T-helper 1 cell treated with Interleukin-12 subunit alpha and Interleukin-12 subunit beta and Interleukin-4 antibody, amounts not matched to agents 30 μg/mL and 1 μg/mL, for 36 hours (primary cell): ENCODE results near the gene SHISAL2B.
"Not testable (repeated sequence)": the region's sequence is repeated elsewhere in the genome, so short reads cannot be mapped to it uniquely, and the experiment has no call there.

ENCODE experiments used
- H3K27ac Mint-ChIP-seq: one replicate; pipeline ENCODE4 v1.8.0; 2021; ENCODE audit warnings: mild to moderate bottlenecking, mixed read lengths
- H3K27me3 Mint-ChIP-seq: one replicate; pipeline ENCODE4 v1.8.0; 2021; ENCODE audit warnings: low read depth, mixed read lengths
- H3K36me3 Mint-ChIP-seq: one replicate; pipeline ENCODE4 v1.8.0; 2021; ENCODE audit warnings: low read depth, mixed read lengths
- H3K4me1 Mint-ChIP-seq: one replicate; pipeline ENCODE4 v1.8.0; 2021; ENCODE audit warnings: low read depth, mixed read lengths
- H3K4me3 Mint-ChIP-seq: one replicate; pipeline ENCODE4 v1.8.0; 2021; ENCODE audit warnings: mild to moderate bottlenecking, moderate library complexity, mixed read lengths
- H3K9me3 Mint-ChIP-seq: one replicate; pipeline ENCODE4 v1.8.0; 2021; ENCODE audit warnings: mixed read lengths

Gene SHISAL2B

DNA sequence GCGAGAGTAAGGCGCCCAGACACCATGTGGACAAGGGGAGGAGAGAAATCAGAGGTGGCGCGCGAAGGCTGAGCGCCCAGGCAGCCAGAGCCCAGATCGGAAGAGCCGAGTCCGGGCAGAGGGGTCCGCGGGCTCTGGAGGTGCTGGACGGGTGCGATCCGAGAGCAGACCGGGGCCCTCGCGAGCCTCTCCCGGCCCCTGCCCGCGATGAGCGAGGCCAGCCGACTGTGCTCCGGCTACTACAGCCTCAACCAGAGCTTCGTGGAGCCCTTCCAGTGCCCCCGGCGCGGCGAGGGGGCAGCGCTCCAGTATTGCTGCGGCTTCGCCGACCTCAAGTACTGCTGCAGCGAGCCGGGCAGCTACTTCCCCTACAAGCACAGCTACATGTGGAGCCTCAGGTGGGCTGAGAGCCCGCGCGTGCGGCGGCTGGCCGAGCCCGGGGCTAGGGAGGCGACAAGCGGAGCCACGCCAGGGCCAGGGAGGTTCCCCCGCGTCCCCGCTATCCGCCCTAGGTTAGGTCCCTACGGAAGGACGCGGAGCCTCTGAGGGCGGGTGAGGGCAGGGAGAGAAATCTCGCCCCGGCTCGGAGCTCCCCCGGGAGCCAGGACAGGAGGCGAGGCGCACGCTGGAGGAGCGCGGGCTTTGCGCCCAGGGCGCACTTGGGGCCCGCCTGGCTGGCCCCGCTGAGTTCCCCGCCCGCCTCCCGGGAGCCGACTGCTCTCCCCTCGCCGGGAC is at the start of gene SHISAL2B:
TSS of gene SHISAL2B (plus strand) at position 87 of the 735 bp plus-strand sequence. CDS start at position 208, 121 bp downstream.
- no peak within 1 kb of the TSS for H3K4me3 Mint-ChIP-seq
- H3K27me3 Mint-ChIP-seq, result peaks cover 56% of the 10 kb centered on the region
- no peak within 1 kb of the TSS for H3K27ac Mint-ChIP-seq
- no peaks in the 10 kb centered on the region for H3K36me3 Mint-ChIP-seq
- H3K4me1 Mint-ChIP-seq, result peaks cover 2% of the 10 kb centered on the region
- H3K9me3 Mint-ChIP-seq, result no peaks in the 10 kb centered on the region

DNA sequence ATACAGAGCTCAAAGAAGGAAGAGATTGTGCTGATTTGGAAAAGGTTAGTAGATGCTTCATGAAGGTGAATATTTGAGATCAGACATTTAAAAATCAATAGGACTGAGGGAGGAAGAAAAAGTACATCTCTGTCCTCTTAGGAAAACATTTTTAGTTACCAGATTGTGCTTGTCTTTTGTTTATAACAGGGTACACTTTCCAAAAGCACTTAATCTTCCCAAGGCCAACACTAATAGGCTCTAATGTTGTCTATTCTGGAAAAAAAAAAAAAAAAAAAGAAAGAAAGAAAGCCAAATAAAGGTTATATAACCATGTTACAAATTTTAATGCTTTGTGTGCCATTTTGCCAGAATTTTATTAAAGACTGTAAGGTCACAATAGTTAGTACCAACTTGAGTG is 45.5 kb upstream of the SHISAL2B start:
- Mint-ChIP-seq H3K4me1 (no peaks in the 10 kb centered on the region), H3K36me3 (no peaks in the 10 kb centered on the region), H3K4me3 (no peak overlapping the region), H3K9me3 (no peaks in the 10 kb centered on the region), H3K27ac (no peak overlapping the region), H3K27me3 (peaks cover 4% of the 10 kb centered on the region)

DNA sequence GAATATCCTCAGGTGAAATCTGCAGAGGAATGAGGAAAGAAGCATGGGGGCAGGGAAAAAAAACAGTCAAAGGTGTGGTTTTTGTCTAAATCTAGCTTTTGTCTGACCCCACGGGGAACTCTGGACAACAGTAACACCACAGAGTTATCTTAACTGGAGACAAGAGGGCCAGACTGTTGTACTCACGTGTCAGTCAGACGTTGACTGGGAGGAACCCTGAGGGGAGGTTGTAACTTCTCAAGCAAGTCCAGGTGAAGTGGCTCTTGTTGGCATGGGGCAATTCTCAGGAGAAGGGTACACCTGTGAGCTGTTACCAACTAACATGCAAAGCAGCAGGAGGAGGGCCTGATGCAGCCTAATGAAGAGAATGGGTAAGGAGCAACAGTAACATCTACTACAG is 44.1 kb upstream of the SHISAL2B start:
- no peaks in the 10 kb centered on the region for H3K36me3 Mint-ChIP-seq
- H3K4me3 Mint-ChIP-seq, result no peak overlapping the region
- no peaks in the 10 kb centered on the region for H3K4me1 Mint-ChIP-seq
- H3K27ac Mint-ChIP-seq, result no peak overlapping the region
- H3K27me3 Mint-ChIP-seq, result peaks cover 4% of the 10 kb centered on the region
- no peaks in the 10 kb centered on the region for H3K9me3 Mint-ChIP-seq

DNA sequence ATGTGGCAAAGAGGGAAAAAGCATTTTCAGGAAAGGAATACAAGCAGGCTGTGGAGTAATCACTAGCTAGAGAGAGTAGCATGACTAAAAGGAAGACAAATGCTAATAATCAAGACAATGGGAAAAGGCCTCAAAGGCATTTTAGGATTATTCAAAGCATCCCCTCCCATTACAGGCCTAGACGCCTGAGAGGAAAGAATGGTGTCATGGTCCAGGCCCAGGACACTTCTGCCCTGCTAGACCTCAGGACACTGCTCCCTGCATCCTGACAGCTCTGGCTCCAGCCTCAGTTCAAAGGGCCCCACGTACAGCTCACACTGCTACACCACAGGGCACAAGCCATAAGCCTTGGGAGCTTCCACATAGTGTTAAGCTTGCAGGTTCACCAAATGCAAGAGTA is 40.8 kb upstream of the SHISAL2B start:
- Mint-ChIP-seq H3K27ac (no peak overlapping the region), H3K4me3 (no peak overlapping the region), H3K9me3 (no peaks in the 10 kb centered on the region), H3K36me3 (no peaks in the 10 kb centered on the region), H3K27me3 (peaks cover 8% of the 10 kb centered on the region), H3K4me1 (no peaks in the 10 kb centered on the region)

DNA sequence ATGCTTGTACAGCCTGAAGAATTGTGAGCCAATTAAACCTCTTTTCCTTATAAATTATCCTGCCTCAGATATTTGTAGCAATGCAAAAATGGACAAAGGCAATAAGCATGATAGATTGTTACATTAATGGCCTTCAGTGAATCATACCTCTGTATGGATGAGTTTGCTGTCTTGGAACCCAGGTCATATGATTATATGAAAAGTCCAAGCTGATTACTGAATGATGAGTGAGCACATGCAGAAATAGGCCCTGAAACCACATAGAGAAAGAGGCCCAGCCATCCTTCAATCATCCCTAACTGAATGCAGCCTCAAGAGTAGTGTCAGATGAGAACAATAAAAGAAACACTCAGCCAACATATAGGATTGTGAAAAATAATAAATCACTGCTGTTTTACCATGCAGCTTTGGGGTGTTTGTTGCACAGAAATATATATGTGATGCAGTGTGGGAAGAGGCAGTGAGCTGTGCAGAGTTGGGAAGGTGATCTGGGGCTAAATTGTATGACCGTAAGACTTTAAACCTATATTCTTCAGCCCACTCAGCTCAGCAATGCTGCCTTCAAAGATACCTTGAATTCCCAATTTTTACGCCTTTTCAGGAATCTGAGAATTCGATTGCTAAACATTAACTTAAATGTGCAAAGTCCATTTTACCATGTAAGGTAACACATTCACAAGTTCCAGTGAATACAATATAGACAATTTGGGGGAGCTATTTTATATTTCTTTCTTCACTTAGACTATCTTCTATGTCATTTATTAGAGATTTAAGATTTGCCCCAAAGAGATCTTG is 36.3 kb upstream of the SHISAL2B start:
- Mint-ChIP-seq H3K9me3 (no peaks in the 10 kb centered on the region), H3K4me3 (no peak overlapping the region)

DNA sequence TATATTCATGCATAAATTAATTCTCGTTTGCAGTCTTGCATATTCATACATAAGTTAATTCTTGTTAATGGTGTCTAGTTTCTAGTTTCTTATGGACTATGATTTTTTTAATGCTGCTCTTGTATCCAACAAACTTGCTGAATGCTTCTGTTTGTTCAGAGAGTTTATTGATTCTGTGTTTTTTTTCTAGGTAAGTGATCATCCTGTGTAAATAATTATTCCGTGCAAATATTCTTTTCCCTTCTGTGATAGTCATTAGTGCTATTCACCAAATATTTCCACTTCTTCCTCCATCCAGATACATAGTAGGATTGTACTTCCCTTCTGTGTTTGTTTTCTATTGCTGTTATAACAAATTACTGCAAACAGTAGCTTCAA is 35.8 kb upstream of the SHISAL2B start:
- H3K4me3 Mint-ChIP-seq, result no peak overlapping the region
- no peaks in the 10 kb centered on the region for H3K4me1 Mint-ChIP-seq
- no peaks in the 10 kb centered on the region for H3K9me3 Mint-ChIP-seq
- H3K36me3 Mint-ChIP-seq, result no peaks in the 10 kb centered on the region
- H3K27ac Mint-ChIP-seq, result no peak overlapping the region
- peaks cover 17% of the 10 kb centered on the region for H3K27me3 Mint-ChIP-seq

More for the DNA sequence above, 36.3 kb upstream of the SHISAL2B start:
- Mint-ChIP-seq H3K27me3 (peaks cover 17% of the 10 kb centered on the region), H3K36me3 (no peaks in the 10 kb centered on the region), H3K27ac (no peak overlapping the region), H3K4me1 (no peaks in the 10 kb centered on the region)

DNA sequence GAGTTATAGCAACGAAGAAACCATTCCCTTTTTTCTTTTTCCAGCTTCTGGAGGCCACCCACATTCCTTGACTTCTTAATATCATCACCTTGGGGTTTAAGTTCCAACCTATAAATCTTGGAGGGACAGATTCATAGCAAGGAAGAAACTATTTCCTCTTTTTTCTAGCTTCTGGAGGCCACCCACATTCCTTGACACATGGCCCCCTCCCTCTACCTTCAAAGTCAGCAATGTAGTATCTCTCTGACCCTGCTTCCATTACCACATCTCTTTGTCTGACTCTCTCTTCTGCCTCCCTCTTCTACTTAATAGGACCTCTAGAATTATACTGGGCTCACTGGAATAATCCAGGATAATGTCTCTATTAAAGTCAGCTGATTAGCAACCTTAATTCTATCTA is 34.7 kb upstream of the SHISAL2B start:
- H3K27ac Mint-ChIP-seq, result no peak overlapping the region

DNA sequence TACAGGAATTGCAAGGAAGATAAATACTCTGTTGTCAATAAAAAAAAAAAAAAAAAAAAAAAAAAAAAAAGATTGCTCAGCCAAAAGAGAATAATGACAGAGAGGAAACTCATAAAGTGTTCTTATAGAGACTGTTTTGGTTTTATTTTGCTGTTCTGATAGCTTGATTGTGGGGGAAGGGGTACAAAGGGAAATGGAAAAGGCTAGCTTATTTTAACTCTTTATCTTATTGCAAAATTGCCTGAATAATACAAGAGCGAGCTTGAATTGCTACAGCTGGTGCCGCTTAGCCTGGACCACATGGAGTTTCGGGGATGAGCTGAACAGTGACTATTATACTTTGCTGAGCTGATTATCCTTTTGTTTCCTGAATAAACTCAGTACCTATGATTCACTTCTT is 31.0 kb upstream of the SHISAL2B start:
- no peak overlapping the region for H3K4me3 Mint-ChIP-seq
- no peak overlapping the region for H3K27ac Mint-ChIP-seq
- H3K27me3 Mint-ChIP-seq, result peaks cover 19% of the 10 kb centered on the region
- H3K36me3 Mint-ChIP-seq, result no peaks in the 10 kb centered on the region
- H3K9me3 Mint-ChIP-seq, result no peaks in the 10 kb centered on the region
- H3K4me1 Mint-ChIP-seq, result no peaks in the 10 kb centered on the region

More for the DNA sequence above, 34.7 kb upstream of the SHISAL2B start:
- Mint-ChIP-seq H3K4me3 (no peak overlapping the region), H3K27me3 (peaks cover 21% of the 10 kb centered on the region), H3K36me3 (no peaks in the 10 kb centered on the region), H3K9me3 (no peaks in the 10 kb centered on the region), H3K4me1 (no peaks in the 10 kb centered on the region)

DNA sequence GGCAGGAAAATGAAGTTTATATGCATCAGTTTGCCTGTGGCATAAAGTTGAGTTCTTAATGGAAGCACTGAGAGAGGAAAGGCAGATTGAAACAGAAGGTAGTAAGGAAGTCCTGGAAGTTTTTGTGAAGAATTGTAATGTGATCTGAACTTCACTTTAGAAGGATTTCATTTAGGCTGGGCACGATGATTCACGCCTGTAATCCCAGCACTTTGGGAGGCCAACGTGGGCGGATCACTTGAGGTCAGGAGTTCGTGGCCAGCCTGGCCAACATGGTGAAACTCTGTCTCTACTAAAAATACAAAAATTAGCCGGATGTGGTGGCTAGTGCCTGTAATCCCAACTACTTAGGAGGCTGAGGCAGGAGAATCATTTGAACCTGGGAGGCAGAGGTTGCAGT is 27.1 kb upstream of the SHISAL2B start:
- H3K36me3 Mint-ChIP-seq, H3K27ac Mint-ChIP-seq, H3K4me3 Mint-ChIP-seq, H3K4me1 Mint-ChIP-seq, H3K9me3 Mint-ChIP-seq: not testable (repeated sequence)
- H3K27me3 Mint-ChIP-seq, result peaks cover 12% of the 10 kb centered on the region

DNA sequence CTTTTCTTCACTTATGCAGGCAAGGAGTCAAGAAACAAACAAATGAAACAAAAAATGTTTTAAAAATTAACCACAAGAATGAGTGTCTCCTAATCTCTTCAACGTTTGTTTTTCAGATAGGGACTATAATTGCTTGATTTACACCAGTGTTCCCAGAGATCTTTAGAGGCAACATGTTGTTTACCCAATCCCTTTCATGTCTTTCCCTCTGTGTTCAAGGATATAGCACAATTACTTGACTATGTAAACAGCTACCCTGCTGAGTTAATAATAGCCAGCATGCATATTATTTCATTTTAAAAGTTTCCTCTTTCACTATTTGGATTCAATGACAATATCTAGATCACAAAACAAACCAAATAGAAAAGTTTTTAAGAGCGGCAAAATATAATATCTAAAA is 25.1 kb upstream of the SHISAL2B start:
- Mint-ChIP-seq H3K36me3 (no peaks in the 10 kb centered on the region), H3K4me3 (no peak overlapping the region), H3K27me3 (peaks cover 7% of the 10 kb centered on the region), H3K4me1 (no peaks in the 10 kb centered on the region), H3K9me3 (no peaks in the 10 kb centered on the region), H3K27ac (no peak overlapping the region)

DNA sequence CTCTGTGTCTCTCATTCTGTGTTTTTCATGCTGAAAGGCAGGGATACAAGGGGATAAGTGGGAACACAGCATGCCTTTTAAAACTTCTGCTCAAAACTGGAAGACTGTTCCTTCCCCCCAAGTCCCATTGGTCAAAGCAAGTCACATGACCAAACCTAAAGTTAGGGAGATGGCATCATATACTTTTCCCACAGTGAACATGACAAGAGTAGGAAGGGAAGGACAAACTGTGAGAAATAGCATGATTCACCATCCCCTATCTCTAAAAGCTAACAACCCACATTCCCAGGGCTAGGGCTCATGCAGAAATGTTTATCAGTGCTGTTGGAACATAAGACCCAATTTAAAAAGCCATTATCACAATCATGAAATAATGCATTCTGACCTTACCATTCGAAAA is 24.2 kb upstream of the SHISAL2B start:
- H3K36me3 Mint-ChIP-seq, result no peaks in the 10 kb centered on the region
- H3K4me1 Mint-ChIP-seq, result no peaks in the 10 kb centered on the region
- no peaks in the 10 kb centered on the region for H3K9me3 Mint-ChIP-seq
- H3K27me3 Mint-ChIP-seq, result peaks cover 7% of the 10 kb centered on the region
- H3K27ac Mint-ChIP-seq, result no peak overlapping the region
- no peak overlapping the region for H3K4me3 Mint-ChIP-seq

DNA sequence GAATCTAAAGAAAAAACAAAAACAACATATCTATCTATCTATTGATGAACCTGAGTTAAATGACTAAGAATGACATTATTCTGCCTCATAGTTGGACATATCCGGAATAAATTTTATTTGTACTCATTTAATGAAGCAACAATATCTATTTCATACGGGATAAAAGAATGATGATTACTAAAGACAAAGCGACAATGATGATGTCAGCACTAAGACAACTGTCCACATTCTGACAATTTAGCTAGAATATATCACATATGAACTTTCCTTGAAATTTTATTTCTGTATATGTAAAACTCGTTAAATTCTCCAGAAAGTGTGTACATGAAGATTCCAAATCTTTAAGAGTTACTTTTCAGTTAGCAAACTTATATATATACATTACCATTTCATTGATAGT is 23.2 kb upstream of the SHISAL2B start:
- no peak overlapping the region for H3K27ac Mint-ChIP-seq
- H3K9me3 Mint-ChIP-seq, result no peaks in the 10 kb centered on the region
- H3K36me3 Mint-ChIP-seq, result no peaks in the 10 kb centered on the region
- H3K4me3 Mint-ChIP-seq, result no peak overlapping the region
- peaks cover 7% of the 10 kb centered on the region for H3K27me3 Mint-ChIP-seq
- no peaks in the 10 kb centered on the region for H3K4me1 Mint-ChIP-seq

DNA sequence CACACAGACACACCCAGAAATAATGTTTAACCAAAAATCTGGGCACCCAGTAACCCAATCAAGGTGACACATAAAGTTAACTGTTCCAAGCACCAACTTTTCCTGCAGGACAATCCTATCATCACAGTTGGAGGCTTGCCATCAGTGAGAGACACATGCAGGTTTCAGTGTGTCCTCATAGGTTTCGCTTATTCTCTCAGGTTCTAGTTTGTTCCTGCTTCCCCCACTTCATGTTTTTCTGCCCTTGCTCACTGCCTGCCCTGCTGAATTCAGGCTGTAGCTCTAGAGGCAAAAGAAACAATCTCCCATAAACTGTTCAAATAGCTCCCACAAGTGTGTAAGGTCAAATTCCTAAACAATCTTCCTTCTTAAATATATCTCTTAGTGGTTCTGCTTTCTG is 20.0 kb upstream of the SHISAL2B start:
- H3K4me3 Mint-ChIP-seq, result no peak overlapping the region
- no peaks in the 10 kb centered on the region for H3K4me1 Mint-ChIP-seq
- H3K27ac Mint-ChIP-seq, result no peak overlapping the region
- peaks cover 3% of the 10 kb centered on the region for H3K27me3 Mint-ChIP-seq
- H3K36me3 Mint-ChIP-seq, result no peaks in the 10 kb centered on the region
- H3K9me3 Mint-ChIP-seq, result peaks cover 3% of the 10 kb centered on the region

DNA sequence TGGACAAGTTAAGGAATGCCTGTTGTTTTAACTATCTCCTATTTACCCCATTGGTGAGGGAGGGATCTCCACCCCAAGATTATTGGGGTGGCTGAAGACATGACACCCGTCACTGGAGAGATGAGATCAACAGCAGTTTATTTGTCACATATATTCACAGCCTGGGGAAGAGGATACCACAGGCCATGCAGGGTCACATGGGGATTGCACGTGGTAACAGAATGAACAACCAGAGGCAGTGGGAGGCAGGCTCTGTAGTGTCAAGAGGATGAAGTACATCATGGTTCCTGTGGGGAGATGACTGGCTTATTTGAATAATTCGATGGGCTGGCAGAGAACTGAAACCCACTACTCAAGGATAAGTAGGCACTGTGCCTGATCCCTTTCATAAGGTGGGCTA is 18.6 kb upstream of the SHISAL2B start:
- H3K27ac Mint-ChIP-seq, result no peak overlapping the region
- H3K36me3 Mint-ChIP-seq, result no peaks in the 10 kb centered on the region
- no peak overlapping the region for H3K4me3 Mint-ChIP-seq
- H3K27me3 Mint-ChIP-seq, result no peaks in the 10 kb centered on the region
- H3K9me3 Mint-ChIP-seq, result peaks cover 3% of the 10 kb centered on the region
- no peaks in the 10 kb centered on the region for H3K4me1 Mint-ChIP-seq

DNA sequence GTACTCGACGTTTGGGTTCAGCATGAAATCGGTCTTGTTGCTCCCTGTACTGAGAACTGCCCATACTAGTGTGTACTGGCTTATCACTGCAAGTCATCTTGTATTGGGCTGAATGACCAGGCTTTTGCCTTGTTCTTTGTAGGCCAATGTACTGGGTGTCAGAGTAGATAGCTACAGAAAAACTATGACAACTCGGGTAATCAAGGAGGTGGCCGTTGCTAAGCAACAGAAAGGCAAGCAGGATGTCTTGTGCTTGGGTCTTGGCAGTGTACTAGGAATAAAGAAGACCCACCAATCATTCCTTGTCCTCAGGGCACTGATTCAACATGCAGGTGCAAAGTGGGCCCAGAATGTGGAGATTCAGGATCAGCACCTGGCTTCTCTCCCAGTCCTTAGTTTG is 11.9 kb upstream of the SHISAL2B start:
- no peak overlapping the region for H3K4me3 Mint-ChIP-seq
- H3K27me3 Mint-ChIP-seq, result peaks cover 7% of the 10 kb centered on the region
- H3K9me3 Mint-ChIP-seq, result no peaks in the 10 kb centered on the region
- H3K36me3 Mint-ChIP-seq, result no peaks in the 10 kb centered on the region
- H3K4me1 Mint-ChIP-seq, result no peaks in the 10 kb centered on the region
- no peak overlapping the region for H3K27ac Mint-ChIP-seq
